ENCODE data around the gene RABGEF1.

Gene RABGEF1

DNA sequence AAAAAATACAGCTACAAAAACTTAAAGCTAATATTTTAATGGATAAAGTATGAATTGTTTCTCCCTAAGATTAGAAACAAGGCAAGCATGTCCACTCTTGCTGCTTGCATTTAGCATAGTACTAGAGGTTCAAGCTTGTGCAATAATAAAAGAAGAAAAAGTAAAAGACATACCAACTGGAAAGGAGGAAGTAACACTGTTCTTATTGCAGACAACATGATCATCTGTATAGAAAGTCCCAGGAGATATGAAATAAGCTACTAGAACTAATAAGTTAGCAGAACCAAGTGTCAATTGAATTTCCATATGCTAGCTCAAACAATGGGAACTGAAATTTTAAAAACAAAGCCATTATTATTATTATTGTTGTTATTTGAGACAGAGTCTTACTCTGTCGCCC is 20.0 kb upstream of the RABGEF1 start:
- Histone ChIP-seq H3K36me3 (replicated peaks) (no peaks in the 10 kb centered on the region), H3K4me1 (no peaks in the 10 kb centered on the region), H3K4me3 (no peak overlapping the region), H3K9me3 (0 out of 2 replicates have a peak, but pooled peaks cover 3% of the 10 kb centered on the region), H3K27me3 (ENCODE audit: low read depth) (no peaks in the 10 kb centered on the region)
- no peak for DNase-seq (ENCODE audit: low spot score in 2 of 2)
- in situ Hi-C loops (cut with MboI; ENCODE audit: low sequenced_read_pairs), result no loop called here

DNA sequence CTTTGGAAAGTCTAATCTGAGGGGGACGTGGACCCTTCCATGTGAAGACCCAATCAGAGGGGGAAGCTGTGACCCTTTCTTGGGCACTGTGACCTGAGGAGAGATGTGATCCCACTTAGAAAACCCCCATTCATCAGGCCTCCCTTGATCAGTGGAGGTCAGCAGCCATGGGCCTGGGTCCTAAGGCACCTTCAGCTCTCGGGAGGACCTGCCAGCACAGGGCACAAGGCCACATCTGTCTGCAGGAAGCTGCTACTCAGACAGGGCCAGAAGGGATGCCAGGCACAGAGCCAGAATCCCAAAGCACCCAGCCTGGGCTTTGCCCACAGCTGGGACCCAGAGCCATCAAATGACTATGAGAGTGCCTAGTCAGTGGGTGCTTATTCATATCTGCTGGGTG is 14.7 kb upstream of the RABGEF1 start:
- no peaks in the 10 kb centered on the region for H3K4me1 ChIP-seq
- no peak overlapping the region for H3K4me3 ChIP-seq
- no peaks in the 10 kb centered on the region for H3K27me3 ChIP-seq (ENCODE audit: low read depth)
- 0 out of 2 replicates have a peak, but pooled peaks cover 3% of the 10 kb centered on the region for H3K9me3 ChIP-seq
- H3K36me3 ChIP-seq (replicated peaks), result no peaks in the 10 kb centered on the region
- in situ Hi-C loops (cut with MboI; ENCODE audit: low sequenced_read_pairs), result no loop called here
- DNase-seq (ENCODE audit: low spot score in 2 of 2), result no peak

DNA sequence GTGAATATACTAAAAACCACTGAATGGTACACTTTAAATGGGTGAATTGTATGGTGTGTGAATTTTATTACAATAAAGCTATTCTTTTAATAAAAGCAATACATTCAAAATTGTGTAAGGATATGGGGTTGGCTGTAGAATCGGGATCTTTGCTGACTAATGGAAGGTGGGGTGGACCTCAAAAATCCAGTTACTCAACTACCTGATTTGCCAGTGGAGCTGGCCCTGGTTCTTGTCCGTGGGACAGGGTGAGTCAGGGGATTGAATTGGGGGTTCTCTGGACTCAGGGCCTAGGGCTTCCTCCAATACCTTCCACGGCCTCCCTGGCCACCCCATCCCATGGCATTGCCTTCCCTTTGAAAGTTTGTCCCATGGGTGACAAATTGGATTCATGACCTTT is 13.5 kb upstream of the RABGEF1 start:
- in situ Hi-C loops (cut with MboI; ENCODE audit: low sequenced_read_pairs), result no loop called here
- Histone ChIP-seq H3K4me3 (no peak overlapping the region), H3K4me1 (no peaks in the 10 kb centered on the region), H3K27me3 (ENCODE audit: low read depth) (no peaks in the 10 kb centered on the region), H3K9me3 (0 out of 2 replicates have a peak, but pooled peaks cover 3% of the 10 kb centered on the region), H3K36me3 (replicated peaks) (no peaks in the 10 kb centered on the region)
- DNase-seq (ENCODE audit: low spot score in 2 of 2), result no peak

DNA sequence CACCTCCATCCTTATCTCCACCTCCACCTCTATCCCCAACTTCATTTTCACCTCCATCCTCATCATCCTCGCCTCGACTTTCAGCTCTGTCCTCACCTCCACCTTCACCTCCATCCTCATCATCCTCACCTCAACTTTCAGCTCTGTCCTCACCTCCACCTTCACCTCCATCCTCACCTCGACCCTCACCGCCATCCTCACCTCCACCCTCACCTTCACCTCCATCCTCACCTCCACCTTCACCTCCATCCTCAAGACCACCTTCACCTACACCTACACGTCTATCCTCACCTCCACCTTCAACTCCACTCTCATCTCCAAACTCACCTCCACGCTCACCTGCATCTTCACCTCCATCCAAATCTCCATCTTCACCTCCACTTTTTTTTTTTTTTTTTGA is 12.0 kb upstream of the RABGEF1 start:
- Histone ChIP-seq H3K36me3 (replicated peaks) (no peaks in the 10 kb centered on the region), H3K4me1 (no peaks in the 10 kb centered on the region), H3K27me3 (ENCODE audit: low read depth) (no peaks in the 10 kb centered on the region), H3K9me3 (0 out of 2 replicates have a peak, but pooled peaks cover 3% of the 10 kb centered on the region), H3K4me3 (no peak overlapping the region)
- no peak for DNase-seq (ENCODE audit: low spot score in 2 of 2)
- in situ Hi-C loops (cut with MboI; ENCODE audit: low sequenced_read_pairs), result no loop called here

DNA sequence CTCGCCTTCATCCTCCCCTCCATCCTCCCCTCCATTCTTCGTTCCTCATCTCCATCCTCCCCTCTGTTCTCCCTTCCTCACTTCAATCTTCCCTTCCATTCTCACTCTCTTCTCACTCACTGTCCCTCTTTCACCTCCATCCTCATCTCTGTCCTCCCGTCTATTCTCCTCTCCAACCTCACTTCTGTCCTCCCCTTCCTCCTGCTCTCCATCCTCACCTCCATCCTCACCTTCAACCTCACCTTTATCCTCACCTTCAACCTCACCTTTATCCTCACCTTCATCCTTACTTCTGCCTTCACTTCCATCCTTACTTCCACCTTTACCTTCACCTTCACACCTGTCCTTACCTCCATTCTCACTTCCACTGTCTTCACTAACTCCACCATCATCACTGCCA is 11.3 kb upstream of the RABGEF1 start:
- H3K27me3 ChIP-seq (ENCODE audit: low read depth), result no peaks in the 10 kb centered on the region
- no peaks in the 10 kb centered on the region for H3K36me3 ChIP-seq (replicated peaks)
- no peaks in the 10 kb centered on the region for H3K4me1 ChIP-seq
- 0 out of 2 replicates have a peak, but pooled peaks cover 3% of the 10 kb centered on the region for H3K9me3 ChIP-seq
- in situ Hi-C loops (cut with MboI; ENCODE audit: low sequenced_read_pairs), result no loop called here
- no peak overlapping the region for H3K4me3 ChIP-seq
- no peak for DNase-seq (ENCODE audit: low spot score in 2 of 2)

DNA sequence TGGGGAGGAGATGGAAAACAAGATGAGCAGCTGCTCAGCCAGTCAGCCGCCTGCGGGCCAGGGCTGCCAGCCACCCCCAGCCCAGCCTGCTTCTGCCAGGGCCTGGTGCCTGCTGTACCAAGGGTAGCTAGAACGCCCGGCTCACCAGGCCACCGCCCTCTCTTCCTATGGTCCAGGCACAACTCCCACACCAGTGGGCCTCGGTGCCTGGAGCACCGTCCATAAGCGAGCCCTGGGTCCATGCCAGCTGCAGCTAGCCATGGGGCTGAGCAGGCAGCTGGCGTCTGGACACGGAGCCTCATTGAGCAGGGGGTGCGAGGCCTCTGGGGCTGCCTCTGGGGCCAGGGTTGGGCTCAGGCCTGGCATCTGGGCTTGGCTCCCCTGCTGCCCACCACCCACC is 8.5 kb upstream of the RABGEF1 start:
- no peak for DNase-seq (ENCODE audit: low spot score in 2 of 2)
- in situ Hi-C loops (cut with MboI; ENCODE audit: low sequenced_read_pairs), result no loop called here
- no peaks in the 10 kb centered on the region for H3K27me3 ChIP-seq (ENCODE audit: low read depth)
- no peaks in the 10 kb centered on the region; the same call in 1 of the 2 replicates for H3K36me3 ChIP-seq (replicated peaks)
- no peaks in the 10 kb centered on the region; the same call in none of the 2 replicates for H3K9me3 ChIP-seq
- no peaks in the 10 kb centered on the region for H3K4me1 ChIP-seq
- H3K4me3 ChIP-seq, result no peak overlapping the region

DNA sequence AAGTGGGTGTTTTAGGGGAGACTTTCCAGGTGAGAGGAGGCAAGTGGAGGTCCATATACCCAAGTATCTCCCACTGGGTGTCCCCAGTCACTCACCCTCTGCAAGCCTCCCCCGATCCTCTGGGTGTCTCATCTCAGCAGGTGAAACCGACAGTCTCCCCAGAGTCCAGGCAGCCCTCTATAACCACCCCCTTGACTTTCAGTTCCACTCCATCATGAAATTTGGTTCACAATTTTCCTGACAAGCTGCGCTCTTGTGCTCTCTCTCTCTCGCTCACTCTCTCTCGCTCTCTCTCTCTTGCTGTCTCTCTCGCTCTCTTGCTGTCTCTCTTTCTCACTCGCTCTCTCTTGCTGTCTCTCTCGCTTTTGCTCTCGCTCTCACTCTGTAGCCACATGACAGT is 8.1 kb upstream of the RABGEF1 start:
- H3K36me3 ChIP-seq (replicated peaks), result no peaks in the 10 kb centered on the region; the same call in 1 of the 2 replicates
- H3K27me3 ChIP-seq (ENCODE audit: low read depth), result no peaks in the 10 kb centered on the region
- in situ Hi-C loops (cut with MboI; ENCODE audit: low sequenced_read_pairs), result no loop called here
- H3K4me3 ChIP-seq, result no peak overlapping the region
- DNase-seq (ENCODE audit: low spot score in 2 of 2), result no peak
- H3K9me3 ChIP-seq, result no peaks in the 10 kb centered on the region; the same call in none of the 2 replicates
- no peaks in the 10 kb centered on the region for H3K4me1 ChIP-seq

DNA sequence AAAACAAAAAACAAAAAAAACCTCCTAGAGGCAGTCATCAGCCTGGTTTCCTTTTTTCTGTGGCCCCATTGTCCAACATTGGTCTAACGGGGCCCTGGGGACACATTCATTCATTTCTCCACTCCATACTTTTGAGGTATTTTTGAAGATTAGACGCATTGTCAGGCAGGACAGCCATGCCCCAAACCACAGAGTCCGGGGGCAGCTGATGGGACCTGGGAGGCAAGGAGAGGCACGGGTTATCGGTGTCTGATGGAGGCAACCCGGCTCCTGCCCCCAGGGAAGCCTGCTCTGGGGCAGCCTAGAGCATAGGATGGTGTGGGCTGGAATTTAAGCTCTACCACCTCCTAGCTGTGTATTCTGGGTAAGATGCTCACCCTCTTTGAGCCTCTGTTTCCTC is 6.5 kb upstream of the RABGEF1 start:
- DNase-seq (ENCODE audit: low spot score in 2 of 2), result no peak

DNA sequence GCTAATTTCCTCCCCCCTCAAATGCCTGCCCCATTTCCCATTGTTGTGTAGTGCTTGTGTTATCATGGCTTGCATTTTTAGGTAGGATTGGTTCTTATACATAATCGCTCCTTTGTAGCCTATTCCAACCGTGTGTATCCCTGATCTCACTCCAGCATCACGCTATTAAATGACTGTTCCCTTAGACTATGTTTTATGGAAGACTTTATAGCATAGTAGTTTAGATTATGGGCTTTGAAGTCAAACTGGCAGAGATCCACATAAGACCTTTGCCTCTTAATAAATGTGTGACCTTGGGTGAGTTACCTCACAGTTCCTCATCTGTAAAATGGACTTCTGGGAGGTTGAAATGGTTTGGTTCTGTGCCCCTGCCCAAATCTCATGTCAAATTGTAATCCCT is 5.4 kb upstream of the RABGEF1 start:
- peaks cover 5% of the 10 kb centered on the region; the same call in 1 of the 2 replicates for H3K36me3 ChIP-seq (replicated peaks)
- no peaks in the 10 kb centered on the region for H3K27me3 ChIP-seq (ENCODE audit: low read depth)
- H3K4me3 ChIP-seq, result no peak overlapping the region
- DNase-seq (ENCODE audit: low spot score in 2 of 2), result no peak
- no peaks in the 10 kb centered on the region; the same call in none of the 2 replicates for H3K9me3 ChIP-seq
- in situ Hi-C loops (cut with MboI; ENCODE audit: low sequenced_read_pairs), result no loop called here
- no peaks in the 10 kb centered on the region for H3K4me1 ChIP-seq

More for the DNA sequence above, 6.5 kb upstream of the RABGEF1 start:
- Histone ChIP-seq H3K4me3 (no peak overlapping the region), H3K36me3 (replicated peaks) (no peaks in the 10 kb centered on the region; the same call in 1 of the 2 replicates), H3K4me1 (no peaks in the 10 kb centered on the region), H3K27me3 (ENCODE audit: low read depth) (no peaks in the 10 kb centered on the region), H3K9me3 (no peaks in the 10 kb centered on the region; the same call in none of the 2 replicates)
- in situ Hi-C loops (cut with MboI; ENCODE audit: low sequenced_read_pairs), result no loop called here

DNA sequence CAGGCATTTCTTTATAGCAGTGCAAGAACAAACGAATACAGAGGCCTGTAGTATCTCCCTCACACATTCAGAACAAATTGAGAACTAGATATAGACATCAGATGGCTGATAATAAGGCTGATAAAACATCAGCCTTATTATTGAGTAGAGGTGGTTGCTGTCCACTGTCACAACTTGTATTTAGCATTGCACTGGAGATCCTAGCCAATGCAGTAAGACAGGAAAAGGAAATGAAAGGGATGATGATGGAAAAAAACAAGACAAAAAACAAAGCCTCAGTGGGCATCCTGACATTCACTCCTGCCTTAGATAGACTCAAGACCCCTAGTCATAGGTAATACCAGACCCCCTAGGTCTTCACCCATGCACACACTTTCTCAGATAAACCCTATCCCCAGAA is 4.7 kb upstream of the RABGEF1 start:
- no peak for DNase-seq (ENCODE audit: low spot score in 2 of 2)
- Histone ChIP-seq H3K27me3 (ENCODE audit: low read depth) (no peaks in the 10 kb centered on the region), H3K9me3 (no peaks in the 10 kb centered on the region; the same call in none of the 2 replicates), H3K36me3 (replicated peaks) (peaks cover 7% of the 10 kb centered on the region; the same call in 1 of the 2 replicates), H3K4me1 (no peaks in the 10 kb centered on the region), H3K4me3 (no peak overlapping the region)
- in situ Hi-C loops (cut with MboI; ENCODE audit: low sequenced_read_pairs), result no loop called here

DNA sequence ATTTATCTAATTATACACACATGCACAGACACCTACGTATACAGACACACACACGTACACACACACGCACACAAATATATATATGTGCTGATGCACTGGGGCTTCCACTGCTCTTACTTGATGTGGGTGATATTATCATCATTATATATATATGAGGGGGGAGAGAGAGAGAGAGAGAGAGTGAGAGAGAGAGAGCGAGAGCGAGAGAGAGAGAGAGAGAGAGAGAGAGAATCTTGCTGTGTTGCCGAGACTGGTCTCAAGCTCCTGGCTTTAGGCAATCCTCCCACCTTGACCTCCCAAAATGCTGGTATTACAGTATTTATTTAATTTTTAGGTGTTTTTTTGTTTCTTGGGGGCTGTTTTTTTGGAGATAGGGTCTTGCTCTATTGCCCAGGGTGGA is 3.6 kb upstream of the RABGEF1 start:
- H3K4me1 ChIP-seq, result no peaks in the 10 kb centered on the region
- DNase-seq (ENCODE audit: low spot score in 2 of 2), result no peak
- in situ Hi-C loops (cut with MboI; ENCODE audit: low sequenced_read_pairs), result no loop called here
- H3K4me3 ChIP-seq, result no peak overlapping the region
- H3K27me3 ChIP-seq (ENCODE audit: low read depth), result no peaks in the 10 kb centered on the region
- H3K9me3 ChIP-seq, result no peaks in the 10 kb centered on the region; the same call in none of the 2 replicates
- peaks cover 7% of the 10 kb centered on the region; the same call in 1 of the 2 replicates for H3K36me3 ChIP-seq (replicated peaks)

DNA sequence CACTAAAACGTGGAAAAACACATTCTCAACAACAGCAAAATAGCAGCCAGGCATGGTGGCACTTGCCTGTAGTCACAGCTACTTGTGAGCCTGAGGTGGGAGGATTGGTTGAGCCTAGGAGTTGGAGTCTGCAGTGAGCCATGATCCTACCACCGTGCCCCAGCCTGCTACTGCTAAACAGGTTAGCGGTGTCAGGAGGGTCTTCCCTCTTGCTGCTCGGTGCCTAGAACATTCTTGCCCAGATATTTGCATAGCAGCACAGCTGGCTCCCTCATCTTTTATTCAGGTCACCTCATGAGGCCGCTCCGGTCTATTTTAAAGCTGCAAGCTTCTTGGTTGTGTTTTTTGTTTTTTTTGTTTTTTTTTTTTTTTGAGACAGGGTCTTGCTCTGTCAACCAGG is 2.9 kb upstream of the RABGEF1 start:
- peak in 1 of 2 experiments; percentile 3 for DNase-seq (ENCODE audit: low spot score in 2 of 2)
- Histone ChIP-seq H3K27me3 (ENCODE audit: low read depth) (no peaks in the 10 kb centered on the region), H3K4me1 (no peaks in the 10 kb centered on the region), H3K9me3 (no peaks in the 10 kb centered on the region; the same call in none of the 2 replicates), H3K4me3 (no peak overlapping the region), H3K36me3 (replicated peaks) (peaks cover 7% of the 10 kb centered on the region; the same call in 1 of the 2 replicates)
- in situ Hi-C loops (cut with MboI; ENCODE audit: low sequenced_read_pairs), result no loop called here

DNA sequence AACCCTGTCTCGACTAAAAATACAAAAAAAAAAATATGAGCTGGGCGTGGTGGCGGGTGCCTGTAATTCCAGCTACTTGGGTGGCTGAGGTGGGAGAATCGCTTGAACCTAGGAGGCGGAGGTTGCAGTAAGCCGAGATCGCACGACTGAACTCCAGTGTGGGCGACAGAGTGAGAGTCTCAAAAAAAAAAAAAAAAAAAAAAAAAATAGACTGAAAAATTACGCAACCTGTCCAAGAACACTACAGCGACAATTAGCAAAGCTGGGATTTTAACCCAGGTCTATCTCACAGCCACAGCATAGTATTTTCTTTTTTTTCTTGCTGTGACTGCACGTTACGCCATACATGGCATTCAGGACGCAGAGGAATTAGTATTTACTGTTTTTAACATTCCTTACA is 1.1 kb upstream of the RABGEF1 start:
- Histone ChIP-seq H3K9me3 (no peaks in the 10 kb centered on the region; the same call in none of the 2 replicates), H3K27me3 (ENCODE audit: low read depth) (no peaks in the 10 kb centered on the region), H3K4me1 (no peaks in the 10 kb centered on the region), H3K4me3 (peak overlapping the region; percentile 94), H3K36me3 (replicated peaks) (peaks cover 7% of the 10 kb centered on the region; the same call in 1 of the 2 replicates)
- DNase-seq (ENCODE audit: low spot score in 2 of 2), result peak in 1 of 2 experiments; percentile 5
- in situ Hi-C loops (cut with MboI; ENCODE audit: low sequenced_read_pairs), result no loop called here

DNA sequence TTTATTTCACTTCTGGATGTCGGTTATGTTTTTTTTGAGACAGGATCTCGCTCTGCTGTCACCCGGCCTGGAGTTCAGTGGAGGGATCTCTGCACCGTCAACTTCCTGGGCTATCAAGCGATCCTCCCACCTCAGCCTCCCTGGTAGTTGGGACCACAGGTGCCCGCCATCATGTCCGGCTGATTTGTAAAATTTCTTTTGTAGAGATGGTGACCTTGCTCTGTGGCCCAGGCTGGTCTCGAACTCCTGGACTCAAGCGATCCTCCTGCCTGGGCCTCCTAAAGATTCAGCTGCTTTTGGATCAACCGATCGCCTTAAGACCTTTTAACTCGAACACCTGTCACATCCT is 606 bp upstream of the RABGEF1 start:
- H3K36me3 ChIP-seq (replicated peaks), result peaks cover 7% of the 10 kb centered on the region; the same call in 1 of the 2 replicates
- in situ Hi-C loops (cut with MboI; ENCODE audit: low sequenced_read_pairs), result no loop called here
- no peak for DNase-seq (ENCODE audit: low spot score in 2 of 2)
- H3K27me3 ChIP-seq (ENCODE audit: low read depth), result no peaks in the 10 kb centered on the region
- no peaks in the 10 kb centered on the region; the same call in none of the 2 replicates for H3K9me3 ChIP-seq
- no peaks in the 10 kb centered on the region for H3K4me1 ChIP-seq
- peak overlapping the region; percentile 94 for H3K4me3 ChIP-seq
